ENCODE data around the gene INKA2.

INKA2 gene

DNA sequence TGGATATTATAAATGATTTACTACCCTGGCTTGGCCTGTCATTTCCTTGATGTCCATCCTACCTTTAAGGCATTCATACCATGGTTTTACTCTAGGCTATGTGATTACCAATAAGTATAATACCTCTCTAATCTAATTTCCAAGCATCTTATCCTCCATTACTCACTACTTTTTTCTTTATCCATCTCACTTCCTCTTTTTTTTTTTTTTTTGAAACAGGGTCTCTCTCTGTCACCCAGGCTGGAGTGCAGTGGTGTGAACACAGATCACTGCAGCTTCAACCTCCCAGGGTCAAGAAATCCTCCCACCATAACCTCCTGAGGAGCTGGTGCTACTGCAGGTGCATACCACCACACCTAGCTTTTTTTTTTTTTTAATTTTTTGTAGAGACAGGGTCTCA is 39.9 kb downstream of the INKA2 start:
- no peaks in the 10 kb centered on the region for H3K27me3 ChIP-seq (ENCODE audit: control insufficient read depth, insufficient read depth, low read length)
- H3K9ac ChIP-seq (ENCODE audit: low read depth, low read length): no peak overlapping the region
- peaks cover 64% of the 10 kb centered on the region for H3K36me3 ChIP-seq (ENCODE audit: control insufficient read depth, insufficient read depth, low read length)
- H3K27ac ChIP-seq (ENCODE audit: low read depth, low read length): no peak overlapping the region
- no peaks in the 10 kb centered on the region for H3K9me3 ChIP-seq (ENCODE audit: control insufficient read depth, insufficient read depth, low read length)
- H3K4me3 ChIP-seq (ENCODE audit: low read depth, low read length): no peak overlapping the region
- H3K4me1 ChIP-seq (ENCODE audit: control insufficient read depth, insufficient read depth, low read length): no peaks in the 10 kb centered on the region

- Histone ChIP-seq H3K9me3 (ENCODE audit: control insufficient read depth, insufficient read depth, low read length) (no peaks in the 10 kb centered on the region), H3K36me3 (ENCODE audit: control insufficient read depth, insufficient read depth, low read length) (peaks cover 68% of the 10 kb centered on the region), H3K27me3 (ENCODE audit: control insufficient read depth, insufficient read depth, low read length) (no peaks in the 10 kb centered on the region), H3K4me3 (ENCODE audit: low read depth, low read length) (no peak overlapping the region), H3K27ac (ENCODE audit: low read depth, low read length) (no peak overlapping the region), H3K4me1 (ENCODE audit: control insufficient read depth, insufficient read depth, low read length) (no peaks in the 10 kb centered on the region), H3K9ac (ENCODE audit: low read depth, low read length) (no peak overlapping the region)
These were observed 42.9 kb downstream of the INKA2 start for GRCh38 chr1:111696330-111696729.

DNA sequence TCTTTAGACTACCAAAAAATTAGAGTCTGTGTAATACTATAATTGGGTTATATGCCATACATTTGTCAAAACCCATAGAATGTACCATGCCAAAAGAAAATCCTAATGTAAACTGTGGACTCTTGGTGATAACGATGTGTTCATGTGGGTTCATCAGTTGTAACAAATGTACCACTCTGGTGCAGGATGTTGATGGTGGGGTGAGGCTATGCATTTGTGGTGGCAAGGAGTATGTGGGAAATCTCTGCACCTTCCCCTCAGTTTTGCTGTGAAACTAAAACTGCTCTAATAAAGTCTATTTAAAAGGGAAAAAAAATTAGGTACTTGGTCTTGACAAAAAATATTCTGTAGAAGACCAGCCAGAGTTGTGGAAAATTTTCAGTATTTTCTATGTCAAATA is 43.4 kb downstream of the INKA2 start:
- Histone ChIP-seq H3K27me3 (ENCODE audit: control insufficient read depth, insufficient read depth, low read length) (no peaks in the 10 kb centered on the region), H3K27ac (ENCODE audit: low read depth, low read length) (no peak overlapping the region), H3K4me3 (ENCODE audit: low read depth, low read length) (no peak overlapping the region), H3K4me1 (ENCODE audit: control insufficient read depth, insufficient read depth, low read length) (no peaks in the 10 kb centered on the region), H3K36me3 (ENCODE audit: control insufficient read depth, insufficient read depth, low read length) (peaks cover 68% of the 10 kb centered on the region), H3K9ac (ENCODE audit: low read depth, low read length) (no peak overlapping the region), H3K9me3 (ENCODE audit: control insufficient read depth, insufficient read depth, low read length) (no peaks in the 10 kb centered on the region)

DNA sequence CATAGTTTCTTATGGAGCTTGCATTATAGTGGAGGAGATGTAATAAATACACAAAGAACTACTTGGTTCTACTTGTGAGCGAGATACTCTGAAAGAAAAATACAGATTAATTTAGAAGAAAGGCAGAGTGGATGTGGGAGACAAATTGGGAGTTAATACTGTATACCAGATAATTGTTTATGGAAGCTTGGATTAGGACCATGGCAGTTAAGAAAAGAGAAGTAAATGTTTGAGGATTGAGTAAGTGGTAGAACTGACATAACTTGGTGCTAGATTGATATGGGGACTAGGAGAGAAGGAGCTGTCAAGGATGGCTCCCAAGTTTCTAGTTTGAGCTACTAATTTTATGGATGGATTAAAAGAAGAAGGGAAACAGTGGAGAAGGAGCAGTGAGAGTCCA is 47.3 kb downstream of the INKA2 start:
- Histone ChIP-seq H3K9me3 (ENCODE audit: control insufficient read depth, insufficient read depth, low read length) (no peaks in the 10 kb centered on the region), H3K9ac (ENCODE audit: low read depth, low read length) (no peak overlapping the region), H3K4me3 (ENCODE audit: low read depth, low read length) (no peak overlapping the region), H3K27ac (ENCODE audit: low read depth, low read length) (no peak overlapping the region), H3K27me3 (ENCODE audit: control insufficient read depth, insufficient read depth, low read length) (no peaks in the 10 kb centered on the region), H3K36me3 (ENCODE audit: control insufficient read depth, insufficient read depth, low read length) (peaks cover 30% of the 10 kb centered on the region), H3K4me1 (ENCODE audit: control insufficient read depth, insufficient read depth, low read length) (no peaks in the 10 kb centered on the region)

DNA sequence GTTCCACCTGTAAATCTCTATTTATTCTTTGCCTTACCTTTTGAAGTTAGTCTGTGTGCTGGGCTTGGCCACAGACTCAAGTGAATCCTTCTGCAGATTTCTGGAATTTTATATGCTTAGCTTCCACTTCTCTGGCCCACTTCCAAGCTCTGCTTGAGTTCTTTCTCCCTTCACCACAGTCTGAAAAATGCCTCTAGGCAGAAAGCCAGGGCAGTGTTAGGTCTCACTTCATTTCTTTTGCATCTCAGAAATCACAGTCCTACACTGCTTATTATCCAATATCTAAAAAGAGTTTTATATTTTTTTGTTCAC is 48.9 kb downstream of the INKA2 start:
- Histone ChIP-seq H3K27me3 (ENCODE audit: control insufficient read depth, insufficient read depth, low read length) (no peaks in the 10 kb centered on the region), H3K4me1 (ENCODE audit: control insufficient read depth, insufficient read depth, low read length) (no peaks in the 10 kb centered on the region), H3K36me3 (ENCODE audit: control insufficient read depth, insufficient read depth, low read length) (peaks cover 30% of the 10 kb centered on the region), H3K27ac (ENCODE audit: low read depth, low read length) (no peak overlapping the region), H3K9me3 (ENCODE audit: control insufficient read depth, insufficient read depth, low read length) (no peaks in the 10 kb centered on the region), H3K4me3 (ENCODE audit: low read depth, low read length) (no peak overlapping the region), H3K9ac (ENCODE audit: low read depth, low read length) (no peak overlapping the region)

Data from HUES48 (cell line).